ENCODE results near the gene KPNA6. TPM values are rescaled to one million over a fixed set of nuclear protein-coding genes. Genes with fewer than 3 reads are reported as not detected.
A peak's percentile ranks its signal among the peaks of the same experiment; 100 is the strongest.

KPNA6 gene
- total and polyA plus RNA-seq, 2 of the 13 experiments (the other 11 are each of a cell fraction or from before 2014, with no cell fraction given), result 22.0 to 47.5 TPM

- no peak for TF ChIP-seq ZBTB26 (CRISPR knock-in tag; IDR thresholded peaks at IDR 0.05; ENCODE audit: borderline replicate concordance)
- peak; percentile 9 for TF ChIP-seq AGO2 (optimal IDR thresholded peaks at IDR 0.05; ENCODE audit: low read depth, low read length)
- peak; percentile 22 for TF ChIP-seq POLR2G (IDR thresholded peaks at IDR 0.05; ENCODE audit: low read depth, low read length)
- TF ChIP-seq ZNF577 (CRISPR knock-in tag; IDR thresholded peaks at IDR 0.05; ENCODE audit: borderline replicate concordance, low read depth), result no peak
- TF ChIP-seq ZNF234 (CRISPR knock-in tag; conservative IDR thresholded peaks at IDR 0.05), result no peak
- TF ChIP-seq ZNF24 (IDR thresholded peaks at IDR 0.05), result no peak
- Histone ChIP-seq H4K20me1 (ENCODE audit: insufficient read depth, low read length) (no peaks in the 10 kb centered on the region), H3K4me1 (ENCODE audit: insufficient read depth, low read length) (peaks cover 20% of the 10 kb centered on the region), H2AFZ (ENCODE audit: low read length) (no peak overlapping the region), H3K9ac (ENCODE audit: insufficient read depth, low read depth, low read length) (no peak overlapping the region), H3K27me3 (ENCODE audit: control insufficient read depth in 1 of 2, insufficient read depth in 2 of 2, low read length in 2 of 2) (no peaks in the 10 kb centered on the region), H3K36me3 (replicated peaks in 1 of 2; ENCODE audit: control insufficient read depth in 1 of 2, insufficient read depth in 2 of 2, low read length in 2 of 2) (peaks cover 17 to 32% of the 10 kb centered on the region in 2 experiments), H3K4me2 (ENCODE audit: low read depth, low read length) (no peak overlapping the region), H3K9me3 (ENCODE audit: low read length) (no peaks in the 10 kb centered on the region), H3K79me2 (ENCODE audit: insufficient read depth, low read length) (no peaks in the 10 kb centered on the region), H3K27ac (ENCODE audit: extremely low read length, insufficient read depth, low read length) (no peak overlapping the region), H3K4me3 (replicated peaks in 1 of 3; ENCODE audit: insufficient read depth in 1 of 3, low read depth in 2 of 3, low read length in 3 of 3) (no peak overlapping the region)
- intact Hi-C loops (cut with micrococcal nuclease; ENCODE audit: unreplicated experiment) (no loop called here), in situ Hi-C loops (cut with HindIII; ENCODE audit: extremely low pct_ligation_motif_present, low pct_unique_long_range_greater_than_20kb) (no loop called here)
- no peak for FAIRE-seq
- CTCF ChIA-PET (ENCODE audit: low intra/inter-chr PET ratio, low total read pairs), result no interaction called here
- no TSS peak for BruUV-seq (replicated peaks)
- POLR2A ChIA-PET, result interaction anchor here (0.6 to 4.8 kb wide), 3 partner anchors 19 to 138 kb away, joined by 3 to 38 read pairs (median 3); partner anchors contain the start of gene TXLNA
- DNase-seq (ENCODE audit: low spot score), result no peak
- ATAC-seq, result no peak
- WGBS (ENCODE audit: low lambda C conversion rate), result 89% methylated on average over 3 of the region's 4 CpGs
Observed at GRCh38 chr1:32199043-32199716, 91.3 kb downstream of the KPNA6 start.

GRCh38 chr1:32199717-32200072, 91.8 kb downstream of the KPNA6 start:
- in situ Hi-C loops (cut with HindIII; ENCODE audit: extremely low pct_ligation_motif_present, low pct_unique_long_range_greater_than_20kb) (no loop called here), intact Hi-C loops (cut with micrococcal nuclease; ENCODE audit: unreplicated experiment) (no loop called here)
- Histone ChIP-seq H3K27ac (ENCODE audit: extremely low read length, insufficient read depth, low read length) (no peak overlapping the region), H3K4me3 (replicated peaks in 1 of 3; ENCODE audit: insufficient read depth in 1 of 3, low read depth in 2 of 3, low read length in 3 of 3) (peak overlapping the region in 1 of 3 experiments; percentile 72; a peak in 1 of 6 replicates), H3K79me2 (ENCODE audit: insufficient read depth, low read length) (no peaks in the 10 kb centered on the region), H4K20me1 (ENCODE audit: insufficient read depth, low read length) (no peaks in the 10 kb centered on the region), H3K9me3 (ENCODE audit: low read length) (no peaks in the 10 kb centered on the region), H3K36me3 (replicated peaks in 1 of 2; ENCODE audit: control insufficient read depth in 1 of 2, insufficient read depth in 2 of 2, low read length in 2 of 2) (peaks cover 13 to 26% of the 10 kb centered on the region in 2 experiments), H3K9ac (ENCODE audit: insufficient read depth, low read depth, low read length) (no peak overlapping the region), H3K4me2 (ENCODE audit: low read depth, low read length) (peak overlapping the region; percentile 96; the same call in 1 of the 2 replicates), H3K27me3 (ENCODE audit: control insufficient read depth in 1 of 2, insufficient read depth in 2 of 2, low read length in 2 of 2) (no peaks in the 10 kb centered on the region), H2AFZ (ENCODE audit: low read length) (no peak overlapping the region), H3K4me1 (ENCODE audit: insufficient read depth, low read length) (peaks cover 20% of the 10 kb centered on the region)
- FAIRE-seq, result no peak
- ChIA-PET POLR2A (interaction anchor here (0.6 to 4.8 kb wide), 8 partner anchors 16 to 195 kb away, joined by 3 to 38 read pairs (median 4); partner anchors contain the start of genes BSDC1, TMEM39B and TXLNA), CTCF (ENCODE audit: low intra/inter-chr PET ratio, low total read pairs) (no interaction called here)
- no peak for DNase-seq (ENCODE audit: low spot score)
- TF ChIP-seq AGO2 (optimal IDR thresholded peaks at IDR 0.05; ENCODE audit: low read depth, low read length) (peak; percentile 59), ZNF263 (CRISPR knock-in tag; IDR thresholded peaks at IDR 0.05) (peak; percentile 66; the same call in 1 of the 2 replicates), CERS6 (CRISPR knock-in tag; IDR thresholded peaks at IDR 0.05) (no peak), STAT5B (CRISPR knock-in tag; IDR thresholded peaks at IDR 0.05) (no peak), ZNF749 (CRISPR knock-in tag; IDR thresholded peaks at IDR 0.05; ENCODE audit: borderline replicate concordance) (no peak), ZNF777 (CRISPR knock-in tag; IDR thresholded peaks at IDR 0.05) (no peak), ZNF768 (CRISPR knock-in tag; IDR thresholded peaks at IDR 0.05) (0 out of 2 replicates have a peak, but pooled peaks have one; percentile 26)
- ATAC-seq, result peak; percentile 2; the same call in 2 of the 3 replicates
- 100% methylated on average over 1 of the region's 6 CpGs for WGBS (ENCODE audit: low lambda C conversion rate)
- BruUV-seq (replicated peaks), result no TSS peak
